ENCODE results near the gene OR10G7. TPM values are rescaled to one million over a fixed set of nuclear protein-coding genes. Genes with fewer than 3 reads are reported as not detected.
A peak's percentile ranks its signal among the peaks of the same experiment; 100 is the strongest.

The OR10G7 gene
- polyA plus RNA-seq, 1 donor (not counting 4 experiments of a cell fraction or from before 2014, with no cell fraction given), result not detected

DNA sequence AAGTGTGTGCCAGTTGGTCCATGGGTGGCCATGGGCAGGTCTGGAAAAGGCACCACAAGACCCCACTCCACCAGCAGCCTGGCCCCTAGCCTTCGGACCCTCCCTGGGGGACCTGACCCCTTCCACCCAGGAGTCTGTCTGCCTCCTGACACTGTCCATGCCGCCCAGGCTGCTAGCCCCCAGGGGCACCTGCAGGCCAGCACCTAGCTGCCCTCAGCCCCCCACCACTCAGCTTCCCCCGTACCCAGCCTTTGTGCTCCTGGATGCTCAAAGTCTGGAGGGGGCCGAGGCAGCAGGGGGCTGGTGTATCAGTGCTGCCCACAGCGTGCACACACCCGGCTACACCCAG, 34.3 kb upstream of the OR10G7 start:
- FAIRE-seq, result no peak

DNA sequence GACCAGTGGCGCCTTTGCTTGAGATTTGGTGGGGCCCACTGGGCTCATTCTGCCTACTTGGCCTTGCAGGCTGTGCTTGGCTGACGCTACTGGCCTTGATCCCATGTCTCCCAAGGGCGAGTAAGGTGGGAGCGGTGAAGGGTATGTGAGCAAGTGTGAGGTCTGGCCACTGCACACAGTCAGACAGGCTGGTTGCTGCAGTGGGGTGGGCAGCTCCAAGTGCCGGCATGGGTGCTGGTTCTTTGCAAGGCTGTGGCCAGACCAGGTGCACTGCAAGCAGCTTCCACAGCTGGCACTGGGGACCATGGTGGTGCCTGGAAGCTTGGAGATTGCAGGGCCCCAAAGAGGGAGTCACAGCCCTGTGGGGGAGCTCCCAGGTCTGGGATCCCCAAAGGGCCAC, 33.4 kb upstream of the OR10G7 start:
- no peak overlapping the region for H3K9ac ChIP-seq (ENCODE audit: control insufficient read depth, extremely low read depth, insufficient read depth, low read length)
- no peak overlapping the region for H3K27ac ChIP-seq (ENCODE audit: control insufficient read depth, insufficient read depth, low read length)
- H2AFZ ChIP-seq (ENCODE audit: control insufficient read depth, low read length), result no peak overlapping the region
- H3K4me2 ChIP-seq (ENCODE audit: control insufficient read depth, extremely low read depth, insufficient read depth, low read depth, low read length), result no peak overlapping the region
- H3K36me3 ChIP-seq (ENCODE audit: control insufficient read depth in 2 of 2, extremely low read depth in 1 of 2, insufficient read depth in 2 of 2, low read length in 2 of 2), result no peaks in the 10 kb centered on the region
- no peaks in the 10 kb centered on the region for H4K20me1 ChIP-seq (ENCODE audit: control insufficient read depth, extremely low read depth, insufficient read depth, low read length)
- no peaks in the 10 kb centered on the region for H3K9me1 ChIP-seq (ENCODE audit: control insufficient read depth, extremely low read depth, insufficient read depth, low read length)
- no peaks in the 10 kb centered on the region for H3K27me3 ChIP-seq (ENCODE audit: control insufficient read depth, extremely low read depth, insufficient read depth, low read length)
- no peaks in the 10 kb centered on the region for H3K9me3 ChIP-seq (ENCODE audit: control insufficient read depth, low read depth, low read length)
- FAIRE-seq, result no peak
- H3K79me2 ChIP-seq (ENCODE audit: control insufficient read depth, insufficient read depth, low read length), result no peaks in the 10 kb centered on the region
- TF ChIP-seq, protein P1, sequence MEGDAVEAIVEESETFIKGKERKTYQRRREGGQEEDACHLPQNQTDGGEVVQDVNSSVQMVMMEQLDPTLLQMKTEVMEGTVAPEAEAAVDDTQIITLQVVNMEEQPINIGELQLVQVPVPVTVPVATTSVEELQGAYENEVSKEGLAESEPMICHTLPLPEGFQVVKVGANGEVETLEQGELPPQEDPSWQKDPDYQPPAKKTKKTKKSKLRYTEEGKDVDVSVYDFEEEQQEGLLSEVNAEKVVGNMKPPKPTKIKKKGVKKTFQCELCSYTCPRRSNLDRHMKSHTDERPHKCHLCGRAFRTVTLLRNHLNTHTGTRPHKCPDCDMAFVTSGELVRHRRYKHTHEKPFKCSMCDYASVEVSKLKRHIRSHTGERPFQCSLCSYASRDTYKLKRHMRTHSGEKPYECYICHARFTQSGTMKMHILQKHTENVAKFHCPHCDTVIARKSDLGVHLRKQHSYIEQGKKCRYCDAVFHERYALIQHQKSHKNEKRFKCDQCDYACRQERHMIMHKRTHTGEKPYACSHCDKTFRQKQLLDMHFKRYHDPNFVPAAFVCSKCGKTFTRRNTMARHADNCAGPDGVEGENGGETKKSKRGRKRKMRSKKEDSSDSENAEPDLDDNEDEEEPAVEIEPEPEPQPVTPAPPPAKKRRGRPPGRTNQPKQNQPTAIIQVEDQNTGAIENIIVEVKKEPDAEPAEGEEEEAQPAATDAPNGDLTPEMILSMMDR (optimal IDR thresholded peaks at IDR 0.05 in 1 of 3, IDR thresholded peaks at IDR 0.05 in 1 of 3, conservative IDR thresholded peaks at IDR 0.05 in 1 of 3; ENCODE audit: extremely low read depth in 1 of 3, insufficient read depth in 2 of 3, low read length in 3 of 3), result no peak
- dilution Hi-C loops (cut with MboI; ENCODE audit: extremely low pct_ligation_motif_present, low sequenced_read_pairs), result no loop called here
- H3K4me3 ChIP-seq (ENCODE audit: control insufficient read depth in 2 of 3, extremely low read depth in 1 of 3, insufficient read depth in 2 of 3, low read depth in 1 of 3, low read length in 3 of 3), result no peak overlapping the region
- H3K4me1 ChIP-seq (ENCODE audit: control insufficient read depth, extremely low read depth, insufficient read depth, low read length), result peaks cover 20% of the 10 kb centered on the region
- DNase-seq (ENCODE audit: low read depth, low spot score), result no peak

More for the DNA sequence above, 34.3 kb upstream of the OR10G7 start:
- Histone ChIP-seq H3K9me1 (ENCODE audit: control insufficient read depth, extremely low read depth, insufficient read depth, low read length) (no peaks in the 10 kb centered on the region), H3K79me2 (ENCODE audit: control insufficient read depth, insufficient read depth, low read length) (no peaks in the 10 kb centered on the region), H3K9me3 (ENCODE audit: control insufficient read depth, low read depth, low read length) (no peaks in the 10 kb centered on the region), H2AFZ (ENCODE audit: control insufficient read depth, low read length) (peak overlapping the region; percentile 96), H3K27me3 (ENCODE audit: control insufficient read depth, extremely low read depth, insufficient read depth, low read length) (no peaks in the 10 kb centered on the region), H3K9ac (ENCODE audit: control insufficient read depth, extremely low read depth, insufficient read depth, low read length) (no peak overlapping the region), H4K20me1 (ENCODE audit: control insufficient read depth, extremely low read depth, insufficient read depth, low read length) (no peaks in the 10 kb centered on the region), H3K27ac (ENCODE audit: control insufficient read depth, insufficient read depth, low read length) (no peak overlapping the region), H3K4me2 (ENCODE audit: control insufficient read depth, extremely low read depth, insufficient read depth, low read depth, low read length) (no peak overlapping the region), H3K4me3 (ENCODE audit: control insufficient read depth in 2 of 3, extremely low read depth in 1 of 3, insufficient read depth in 2 of 3, low read depth in 1 of 3, low read length in 3 of 3) (peak overlapping the region in 1 of 3 experiments; percentile 64), H3K4me1 (ENCODE audit: control insufficient read depth, extremely low read depth, insufficient read depth, low read length) (peaks cover 25% of the 10 kb centered on the region), H3K36me3 (ENCODE audit: control insufficient read depth in 2 of 2, extremely low read depth in 1 of 2, insufficient read depth in 2 of 2, low read length in 2 of 2) (no peaks in the 10 kb centered on the region)
- dilution Hi-C loops (cut with MboI; ENCODE audit: extremely low pct_ligation_motif_present, low sequenced_read_pairs), result no loop called here
- no peak for DNase-seq (ENCODE audit: low read depth, low spot score)
- TF ChIP-seq, protein P1 (optimal IDR thresholded peaks at IDR 0.05 in 1 of 3, IDR thresholded peaks at IDR 0.05 in 1 of 3, conservative IDR thresholded peaks at IDR 0.05 in 1 of 3; ENCODE audit: extremely low read depth in 1 of 3, insufficient read depth in 2 of 3, low read length in 3 of 3), result no peak
- TF ChIP-seq EZH2 (IDR thresholded peaks at IDR 0.05; ENCODE audit: low read length), result no peak
